GM19467 (cell line): Measurements from ENCODE around the gene VPS41.
"Not testable (repeated sequence)": the region's sequence is repeated elsewhere in the genome, so short reads cannot be mapped to it uniquely, and the experiment has no call there.

Experiments
- ATAC-seq: cut with Tn5 transposase; IDR thresholded peaks from one replicate; pipeline ENCODE4 v1.9.1; 2021; ENCODE audit warnings: mild to moderate bottlenecking, moderate library complexity; ENCODE audit not compliant: unreplicated experiment

Gene VPS41

DNA sequence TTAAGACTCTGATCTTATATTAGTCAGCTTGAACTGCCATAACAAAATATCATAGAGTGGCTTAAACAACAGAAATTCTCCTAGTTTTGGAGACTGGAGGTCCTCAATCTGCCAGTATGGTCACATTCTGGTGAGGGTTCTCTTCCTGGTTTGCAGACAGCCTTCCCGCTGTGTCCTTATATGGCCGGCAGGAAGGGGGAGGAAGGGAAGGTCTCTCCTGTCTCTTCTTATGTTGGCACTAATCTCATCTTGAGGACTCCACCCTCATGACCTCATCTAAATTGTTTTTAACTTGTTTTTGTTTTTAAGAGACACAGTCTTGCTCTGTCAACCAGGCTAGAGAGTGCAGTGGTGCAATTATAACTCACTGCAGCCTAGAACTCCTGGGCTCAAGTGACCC lies 53.1 kb downstream of the VPS41 start:
- ATAC-seq, result no peak

- ATAC-seq, result no peak
Observed at GRCh38 chr7:38855386-38855785, 53.6 kb downstream of the VPS41 start.

GRCh38 chr7:38854947-38855346 lies 54.0 kb downstream of the VPS41 start:
- ATAC-seq, result not testable (repeated sequence)

DNA sequence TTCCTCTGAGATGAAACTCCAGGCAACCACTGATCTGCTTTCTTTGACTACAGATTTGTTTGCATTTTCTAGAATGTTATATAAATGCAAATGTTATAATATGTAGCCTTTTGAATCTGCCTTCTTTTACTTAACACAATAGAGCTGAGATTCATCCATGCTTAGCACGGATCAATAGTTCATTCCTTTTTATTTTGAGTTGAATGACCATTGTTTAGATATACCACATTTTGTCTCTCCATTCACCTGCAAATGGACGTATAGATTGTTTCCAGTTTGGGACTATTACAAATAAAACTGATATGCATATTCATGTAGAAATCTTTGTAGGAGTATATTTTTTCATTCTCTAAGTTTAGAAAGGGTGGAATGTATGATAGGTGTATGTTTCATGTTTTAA lies 57.7 kb downstream of the VPS41 start:
- ATAC-seq, result no peak

- no peak for ATAC-seq
Observed at GRCh38 chr7:38846280-38846679, 62.7 kb downstream of the VPS41 start.

DNA sequence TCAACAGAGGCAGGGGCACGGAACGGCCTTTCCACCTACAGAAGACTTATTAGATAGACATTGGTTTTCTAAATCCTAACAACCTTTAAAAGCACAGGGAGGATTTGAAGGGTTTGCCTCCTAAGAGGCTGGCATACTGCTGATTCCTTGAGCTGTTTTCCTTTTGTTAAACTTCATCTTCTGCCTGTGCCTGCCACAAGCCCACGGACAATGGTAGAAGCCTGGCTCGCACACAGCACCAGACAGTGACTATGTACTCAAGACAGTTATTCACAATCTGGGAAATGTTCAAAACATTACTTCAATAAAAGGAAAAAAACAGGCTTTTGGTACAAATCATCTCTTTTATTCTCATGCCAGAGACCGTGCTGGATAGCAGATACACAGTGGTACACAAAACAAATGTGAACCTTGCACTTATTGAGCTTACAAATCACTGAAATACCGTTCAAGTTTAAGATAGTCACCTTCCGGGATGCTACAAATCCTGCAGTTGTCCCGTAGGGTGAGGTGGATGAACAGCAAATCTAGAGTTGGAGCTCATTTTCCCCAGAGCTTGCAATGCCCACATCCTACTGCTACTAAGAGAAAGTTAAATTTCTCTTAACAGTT lies 63.9 kb downstream of the VPS41 start:
- ATAC-seq, result no peak

- no peak for ATAC-seq
Observed at GRCh38 chr7:38842746-38843145, 66.2 kb downstream of the VPS41 start.

DNA sequence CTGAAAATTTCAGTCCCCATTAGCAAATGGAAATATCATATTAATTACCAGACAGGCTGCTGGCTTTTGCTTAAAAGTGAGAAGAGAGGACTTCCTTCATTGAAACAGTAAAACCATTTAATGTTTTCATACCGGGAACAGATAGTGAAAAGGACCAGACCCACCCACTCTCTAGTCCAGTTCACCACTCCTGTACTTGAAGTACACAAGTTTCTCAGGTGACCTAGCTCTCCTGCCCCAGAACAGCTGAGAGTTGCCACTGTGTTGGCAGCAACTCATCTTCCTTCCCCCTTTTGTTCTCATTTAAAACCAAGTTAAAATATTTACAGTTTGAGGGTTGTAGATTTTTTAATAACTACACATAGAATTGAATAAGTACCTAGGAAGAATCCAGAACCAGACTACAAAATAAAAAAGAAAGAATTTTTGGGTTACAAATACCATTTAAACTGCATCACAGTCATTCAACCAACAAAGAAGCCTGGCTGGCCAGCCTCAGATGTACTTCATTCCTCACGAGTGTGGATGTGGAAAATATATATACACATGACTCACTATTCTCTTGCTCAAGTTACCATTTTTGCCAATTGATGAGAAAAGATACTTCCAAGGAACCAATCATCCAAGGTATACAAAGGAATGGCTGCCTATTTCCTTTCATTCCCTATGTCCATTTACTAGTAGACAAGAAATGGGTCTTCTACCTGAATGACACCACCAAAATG lies 68.1 kb downstream of the VPS41 start:
- no peak for ATAC-seq

- no peak for ATAC-seq
Observed at GRCh38 chr7:38839851-38840250, 69.1 kb downstream of the VPS41 start.

DNA sequence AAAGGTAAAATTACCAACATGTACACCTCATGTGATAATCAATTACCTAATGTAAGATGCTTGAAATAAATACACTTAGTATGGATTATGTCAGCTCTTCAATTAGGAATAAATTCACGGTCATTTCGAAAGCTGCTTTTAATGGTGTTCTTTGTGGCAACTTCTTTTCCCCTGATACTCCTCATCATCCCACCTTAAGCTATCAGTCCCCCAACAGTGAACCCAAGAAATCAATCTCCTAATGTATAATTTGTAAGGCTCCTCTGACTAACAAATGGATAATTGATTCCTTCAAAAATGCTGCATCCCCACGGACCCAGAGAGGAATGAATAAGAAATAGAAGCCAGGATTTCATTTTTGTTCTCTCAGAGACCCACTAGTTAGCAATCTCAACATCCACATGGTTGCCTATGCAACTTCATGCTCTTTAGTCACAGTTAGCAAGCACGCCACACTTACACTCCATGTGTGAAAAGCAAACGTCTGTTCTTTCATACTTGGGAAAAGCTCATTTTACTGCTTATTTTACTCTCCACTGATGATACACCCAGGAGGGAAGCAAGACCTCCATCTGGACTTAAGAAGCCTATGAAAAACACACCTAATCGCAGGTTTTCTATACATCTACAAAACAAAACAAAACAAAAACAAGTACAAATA lies 70.1 kb downstream of the VPS41 start:
- no peak for ATAC-seq

DNA sequence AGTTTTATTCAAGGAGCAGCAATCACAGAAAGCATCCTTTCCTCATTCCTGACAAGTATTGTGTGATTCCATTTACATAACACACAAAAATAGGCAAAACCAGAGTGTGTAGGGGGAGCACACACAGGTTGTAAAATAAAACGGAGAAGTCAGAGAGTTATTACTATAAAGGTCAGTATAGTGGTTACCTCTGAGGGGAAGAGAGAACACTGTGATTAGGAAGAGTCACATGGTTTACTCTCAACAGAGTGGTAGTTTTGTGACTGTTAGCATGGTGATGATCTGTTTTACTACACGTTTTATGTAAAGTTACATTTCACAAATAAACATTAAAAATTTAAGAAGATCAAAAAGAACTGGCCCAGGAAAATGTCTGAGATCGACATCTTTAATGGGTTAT lies 74.6 kb downstream of the VPS41 start:
- no peak for ATAC-seq

- no peak for ATAC-seq
Observed at GRCh38 chr7:38833329-38833728, 75.7 kb downstream of the VPS41 start.

- ATAC-seq, result no peak
Observed at GRCh38 chr7:38831259-38831996, 77.6 kb downstream of the VPS41 start.

DNA sequence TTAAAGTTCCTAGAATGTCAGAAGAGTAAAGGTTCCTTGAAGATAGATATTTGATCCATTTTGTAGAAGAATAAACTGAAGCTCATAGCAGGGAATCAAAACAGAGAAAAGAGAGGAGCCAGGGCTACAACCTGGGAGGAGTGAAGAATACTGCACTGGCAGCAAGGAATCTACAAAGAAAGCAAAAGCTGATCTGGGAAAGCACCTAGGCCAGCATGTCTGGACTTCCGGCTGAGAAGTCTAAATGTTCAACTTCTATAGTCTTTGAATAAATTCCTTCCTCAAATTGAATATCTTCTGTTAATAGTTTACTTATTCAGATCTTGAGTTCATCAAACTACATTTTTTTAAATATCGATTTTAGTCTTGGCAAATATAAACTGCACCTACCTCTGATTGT lies 78.2 kb downstream of the VPS41 start:
- ATAC-seq, result no peak

GRCh38 chr7:38829488-38830165 lies 79.4 kb downstream of the VPS41 start:
- no peak for ATAC-seq

DNA sequence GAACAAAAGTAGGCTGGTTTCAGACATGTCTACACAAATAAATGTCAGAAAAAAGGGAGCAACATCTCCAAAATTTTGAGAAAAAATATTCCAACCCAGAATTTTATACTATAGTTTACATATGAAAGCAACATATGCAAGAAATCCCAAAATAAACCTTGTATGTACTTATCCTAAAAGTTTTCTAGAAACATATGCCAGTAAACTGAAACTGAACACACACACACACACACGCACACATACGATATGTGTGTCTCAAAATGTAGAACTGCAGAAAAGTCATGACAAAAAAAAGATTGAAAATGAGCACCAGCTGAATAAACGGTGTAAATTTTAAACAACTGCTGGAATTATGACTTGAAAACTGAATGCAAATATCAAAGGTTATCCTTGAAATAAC lies 81.0 kb downstream of the VPS41 start:
- ATAC-seq, result no peak

DNA sequence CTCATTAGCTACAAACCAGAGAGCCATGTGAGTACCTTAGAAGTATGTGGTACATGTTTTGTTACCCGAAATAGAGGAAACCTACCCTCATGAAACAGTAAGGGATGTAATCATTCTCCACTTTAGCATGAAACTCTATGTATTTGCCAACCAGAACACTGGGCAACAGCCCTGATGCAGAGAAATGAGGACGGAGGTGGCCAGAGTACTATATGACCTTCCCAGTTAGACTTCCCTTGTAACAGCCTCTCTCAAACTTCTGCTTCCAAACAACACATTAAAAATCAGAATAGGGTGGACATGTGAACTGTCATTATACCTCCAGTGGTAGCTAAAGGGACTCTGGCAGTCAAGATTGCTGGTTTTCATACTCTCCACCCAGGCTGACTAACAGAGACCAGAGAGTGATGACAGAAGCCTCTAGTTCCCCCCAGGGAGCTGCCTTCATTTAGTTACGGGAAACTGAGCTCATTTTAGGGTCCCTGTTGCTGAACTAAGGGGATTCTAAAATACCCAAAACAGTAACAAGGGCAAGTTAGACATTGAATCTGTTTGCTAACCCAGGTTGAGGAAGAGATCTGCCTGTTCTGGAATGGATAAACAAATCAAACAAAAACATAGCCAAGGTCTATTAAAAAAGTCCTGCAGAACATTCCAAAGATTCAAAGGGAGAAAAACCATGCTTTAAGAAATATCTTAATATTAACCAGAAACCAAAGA lies 83.1 kb downstream of the VPS41 start:
- no peak for ATAC-seq

DNA sequence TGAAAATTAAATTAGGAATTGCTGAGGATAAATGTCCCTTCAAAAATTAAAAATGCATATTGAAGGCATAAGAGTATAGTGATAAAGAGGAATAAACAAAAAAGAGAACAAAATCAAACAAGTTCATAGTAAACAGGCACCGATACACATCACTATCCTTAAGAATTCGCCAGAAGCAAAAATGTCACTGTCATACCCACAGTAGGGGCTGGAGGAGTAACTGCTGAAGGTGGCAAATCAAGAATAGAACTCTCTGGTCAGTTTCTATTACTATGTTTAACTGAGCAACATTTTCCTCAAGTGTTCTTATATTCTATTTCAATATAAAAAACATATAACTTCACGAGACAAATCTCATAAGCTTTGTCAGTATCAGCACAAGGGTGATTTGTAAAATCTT lies 84.0 kb downstream of the VPS41 start:
- no peak for ATAC-seq

DNA sequence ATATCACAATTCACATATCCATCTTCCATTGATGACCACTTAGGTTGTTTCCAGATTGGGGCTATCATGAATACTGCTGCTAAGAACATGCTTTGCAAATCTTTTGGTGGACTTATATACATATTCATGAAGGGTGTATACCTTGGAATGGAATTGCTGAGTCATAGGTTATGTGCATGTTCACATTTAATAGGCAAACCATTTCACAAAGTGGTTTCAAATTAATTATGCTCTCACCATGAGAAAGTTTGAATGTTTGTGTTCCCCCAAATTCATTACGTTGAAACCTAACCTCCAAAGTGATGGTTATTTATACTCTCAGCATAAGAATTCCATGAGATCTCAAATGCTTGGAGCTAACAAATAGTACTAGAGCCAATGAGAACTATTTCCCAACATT lies 86.4 kb downstream of the VPS41 start:
- no peak for ATAC-seq

GRCh38 chr7:38820571-38820970 lies 88.4 kb downstream of the VPS41 start:
- no peak for ATAC-seq
